Activated naive CD8-positive, alpha-beta T cell treated with anti-CD3 and anti-CD28 coated beads for 36 hours (primary cell): Measurements from ENCODE around the gene SLC44A1. TPM values are rescaled to one million over a fixed set of nuclear protein-coding genes. Genes with fewer than 3 reads are reported as not detected.

ENCODE experiments used
- DNase-seq: peaks from one replicate; pipeline ENCODE4 v3.0.0; 2021
- H3K27ac Mint-ChIP-seq: one replicate; pipeline ENCODE4 v1.8.0; 2022; ENCODE audit warnings: mild to moderate bottlenecking, moderate library complexity, mixed read lengths
- H3K27me3 Mint-ChIP-seq: one replicate; pipeline ENCODE4 v1.8.0; 2022; ENCODE audit warnings: mild to moderate bottlenecking, mixed read lengths
- H3K36me3 Mint-ChIP-seq: one replicate; pipeline ENCODE4 v1.8.0; 2021; ENCODE audit warnings: mild to moderate bottlenecking, mixed read lengths
- H3K4me1 Mint-ChIP-seq: one replicate; pipeline ENCODE4 v1.8.0; 2021; ENCODE audit warnings: mixed read lengths
- H3K4me3 Mint-ChIP-seq: one replicate; pipeline ENCODE4 v1.8.0; 2022; ENCODE audit warnings: mild to moderate bottlenecking, moderate library complexity, mixed read lengths
- H3K9me3 Mint-ChIP-seq: one replicate; pipeline ENCODE4 v1.8.0; 2022; ENCODE audit warnings: mixed read lengths
- total RNA-seq, 2 experiments: library from RNA; stranded (reverse); gene quantifications; one replicate each; pipeline ENCODE4 v1.2.3, GENCODE V29; 2021

Gene SLC44A1
- total RNA-seq, 2 experiments from 2014 or later: 7.4 to 7.5 TPM

DNA sequence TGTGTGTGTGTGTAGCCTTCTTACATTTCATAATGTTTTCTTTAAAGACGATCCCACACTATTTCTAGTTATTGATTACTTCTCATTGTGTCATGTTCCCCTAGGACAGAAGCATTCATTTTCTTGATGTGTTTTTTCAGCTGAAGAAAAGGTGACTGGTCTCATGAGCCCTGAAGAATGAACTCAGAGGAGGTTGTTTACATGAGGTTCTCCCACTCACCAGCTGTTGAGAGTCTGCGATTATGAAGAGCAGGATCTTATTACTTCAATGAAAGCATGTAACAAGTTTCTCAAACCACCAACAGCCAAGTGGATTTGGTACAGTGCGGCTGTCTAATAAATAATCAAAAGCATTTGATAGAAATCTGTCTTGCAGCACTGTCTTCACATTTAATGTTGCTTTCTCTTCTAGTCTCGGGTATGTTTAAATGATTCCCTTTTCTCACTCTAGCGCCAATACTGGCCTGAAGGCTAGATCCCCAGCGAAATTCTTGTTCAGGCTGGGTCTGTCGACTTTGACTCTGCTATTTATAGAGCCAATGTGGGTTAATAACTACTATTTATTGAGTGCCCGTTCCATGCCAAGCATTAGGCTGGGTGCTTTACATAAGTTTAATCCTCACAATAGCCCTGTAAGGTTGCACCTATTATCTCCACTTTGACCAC, 193.8 kb downstream of the SLC44A1 start:
- Mint-ChIP-seq H3K27me3 (no peaks in the 10 kb centered on the region), H3K4me1 (no peaks in the 10 kb centered on the region), H3K36me3 (no peaks in the 10 kb centered on the region), H3K9me3 (no peaks in the 10 kb centered on the region), H3K4me3 (no peak overlapping the region), H3K27ac (no peak overlapping the region)
- DNase-seq: no peak

DNA sequence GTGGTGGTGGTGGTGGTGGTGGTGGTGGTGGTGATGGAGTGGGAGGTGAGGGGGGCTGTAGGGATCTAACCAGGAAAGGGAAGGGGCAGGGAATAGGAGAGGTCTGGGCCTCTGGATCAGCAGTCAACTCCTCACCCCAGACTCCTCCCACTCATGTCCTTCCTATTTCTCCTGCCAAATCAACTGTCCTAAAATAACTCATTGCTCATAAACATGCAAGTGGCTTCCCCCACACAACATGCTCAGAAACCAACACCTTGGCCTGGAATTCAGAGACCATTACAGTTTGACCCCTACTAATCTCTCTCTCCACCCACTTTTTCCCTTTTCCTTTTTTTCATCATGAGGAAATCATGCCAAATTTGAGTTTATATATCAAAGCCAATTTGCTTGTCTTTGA, 195.0 kb downstream of the SLC44A1 start:
- Mint-ChIP-seq H3K27ac (no peak overlapping the region), H3K9me3 (no peaks in the 10 kb centered on the region), H3K4me3 (no peak overlapping the region), H3K27me3 (no peaks in the 10 kb centered on the region), H3K4me1 (no peaks in the 10 kb centered on the region), H3K36me3 (no peaks in the 10 kb centered on the region)
- no peak for DNase-seq

DNA sequence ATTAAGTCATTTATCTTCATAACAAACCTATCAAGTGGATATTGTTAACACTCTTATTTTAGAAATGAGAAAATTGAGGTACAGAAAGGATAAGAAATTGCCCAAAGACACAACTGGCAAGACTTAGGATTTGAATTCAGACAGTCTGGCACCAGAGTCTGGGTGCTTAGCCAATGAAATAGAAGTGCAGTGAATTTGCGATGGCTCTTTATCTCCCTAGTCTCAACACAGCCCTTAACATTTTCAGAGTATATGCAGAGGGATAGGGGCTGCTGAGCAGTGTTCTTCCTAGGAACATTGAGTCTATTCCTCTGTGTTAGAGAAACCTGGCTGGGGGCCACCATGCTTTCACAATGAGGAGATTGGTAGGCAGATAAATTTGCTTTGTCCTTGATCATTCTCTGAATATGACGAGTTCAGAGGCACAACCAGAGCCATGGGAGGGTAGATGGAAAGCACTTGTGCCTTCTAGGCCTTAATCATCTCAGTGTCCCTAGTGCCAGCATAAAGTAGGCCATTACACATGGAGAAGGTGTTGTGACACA, 197.2 kb downstream of the SLC44A1 start:
- DNase-seq: no peak

DNA sequence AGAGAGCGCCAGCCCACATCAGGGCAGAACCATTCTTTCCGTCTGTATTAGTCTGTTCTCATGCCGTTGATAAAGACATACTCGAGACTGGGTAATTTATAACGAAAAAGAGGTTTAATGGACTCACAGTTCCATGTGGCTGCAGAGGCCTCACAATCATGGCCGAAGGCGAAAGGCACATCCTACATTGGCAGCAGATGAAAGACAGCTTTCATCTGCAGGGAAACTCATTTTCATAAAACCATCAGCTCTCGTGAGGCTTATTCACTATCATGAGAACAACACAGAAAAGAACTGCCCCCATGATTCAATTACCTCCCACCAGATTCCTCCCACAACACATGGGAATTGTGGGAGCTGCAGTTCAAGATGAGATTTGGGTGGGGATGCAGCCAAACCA, 198.7 kb downstream of the SLC44A1 start:
- Mint-ChIP-seq H3K36me3 (no peaks in the 10 kb centered on the region), H3K4me3 (no peak overlapping the region), H3K27ac (no peak overlapping the region), H3K27me3 (no peaks in the 10 kb centered on the region), H3K9me3 (no peaks in the 10 kb centered on the region), H3K4me1 (peaks cover 5% of the 10 kb centered on the region)
- DNase-seq: no peak

More for the DNA sequence above, 197.2 kb downstream of the SLC44A1 start:
- Mint-ChIP-seq H3K4me3 (no peak overlapping the region), H3K27ac (no peak overlapping the region), H3K36me3 (no peaks in the 10 kb centered on the region), H3K4me1 (no peaks in the 10 kb centered on the region), H3K27me3 (no peaks in the 10 kb centered on the region), H3K9me3 (no peaks in the 10 kb centered on the region)

DNA sequence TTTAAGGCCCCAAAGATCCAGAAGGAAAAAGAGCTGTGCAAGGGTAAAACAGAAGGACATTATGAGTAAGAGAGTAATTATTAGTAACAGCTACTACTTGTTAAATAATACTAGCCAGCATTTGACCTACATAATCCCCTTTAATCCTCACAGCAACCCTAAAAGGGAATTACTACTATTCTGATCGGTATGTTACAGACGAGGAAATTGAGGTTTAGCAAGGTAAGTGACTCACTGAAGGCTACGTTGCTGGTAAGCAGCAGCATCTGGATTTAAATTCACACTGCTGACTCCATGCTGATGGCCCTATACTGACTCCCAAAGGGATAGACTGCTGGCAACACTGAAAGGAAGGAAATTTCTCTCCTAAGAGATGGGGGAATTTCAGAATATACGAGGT, 199.7 kb downstream of the SLC44A1 start:
- no peak for DNase-seq
- Mint-ChIP-seq H3K36me3 (no peaks in the 10 kb centered on the region), H3K27ac (no peak overlapping the region), H3K4me3 (no peak overlapping the region), H3K27me3 (peaks cover 7% of the 10 kb centered on the region), H3K9me3 (no peaks in the 10 kb centered on the region), H3K4me1 (peaks cover 10% of the 10 kb centered on the region)

DNA sequence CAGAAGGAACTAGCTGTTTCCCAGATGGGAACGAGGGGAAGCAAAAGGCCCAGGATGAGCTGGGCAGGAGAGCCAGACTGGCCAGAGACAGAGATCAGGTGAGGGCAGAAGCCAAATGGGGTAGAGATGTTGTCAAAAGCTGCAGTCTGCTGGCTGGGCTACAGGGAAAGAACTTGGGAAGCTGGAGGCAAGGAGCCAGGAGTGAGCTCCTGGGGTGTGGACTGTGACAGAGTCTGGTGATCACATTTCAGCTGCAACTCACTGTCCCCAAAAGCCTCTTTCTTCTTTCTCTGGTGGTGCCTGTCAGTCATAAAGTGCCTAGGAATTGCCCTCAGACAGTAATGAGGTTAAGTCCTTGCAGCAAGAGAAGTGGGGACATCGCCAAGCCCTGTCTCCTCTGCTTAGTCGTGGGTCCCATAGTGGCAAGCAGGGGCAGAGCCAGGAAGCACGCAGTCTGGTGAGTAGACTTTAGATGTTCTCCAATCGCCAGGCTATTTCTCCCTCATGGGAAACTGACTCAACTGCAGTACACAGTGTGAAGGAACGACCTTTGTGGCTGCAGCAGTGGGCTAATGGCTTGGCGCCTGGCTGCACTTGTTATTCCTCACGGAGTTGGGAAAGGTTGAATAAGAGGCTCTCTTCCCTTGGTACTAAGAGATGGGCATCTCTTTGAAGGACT, 200.9 kb downstream of the SLC44A1 start:
- Mint-ChIP-seq H3K36me3 (no peaks in the 10 kb centered on the region), H3K4me3 (no peak overlapping the region), H3K4me1 (peaks cover 12% of the 10 kb centered on the region), H3K27ac (no peak overlapping the region), H3K9me3 (no peaks in the 10 kb centered on the region), H3K27me3 (peaks cover 9% of the 10 kb centered on the region)
- DNase-seq: no peak

DNA sequence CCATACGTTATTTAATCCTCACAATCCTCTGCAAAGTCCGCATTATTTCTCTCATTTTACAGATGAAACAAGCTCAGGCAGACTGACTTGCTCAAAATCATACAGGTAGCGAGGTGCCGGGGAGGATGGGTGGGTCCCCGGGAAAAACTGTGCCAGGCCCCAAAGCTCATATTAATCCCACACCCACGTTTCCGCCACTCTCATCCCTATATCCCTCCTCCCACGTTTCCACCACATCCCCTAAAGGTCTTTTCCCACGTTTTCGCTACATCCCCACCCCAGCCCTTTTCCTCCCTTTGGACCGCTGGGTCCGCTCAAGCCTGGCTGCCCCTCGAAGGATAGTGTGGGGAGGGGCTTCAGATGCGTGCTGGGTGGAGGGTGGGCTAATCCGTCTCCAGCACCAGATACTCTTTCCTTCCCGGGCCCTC, 202.9 kb downstream of the SLC44A1 start:
- Mint-ChIP-seq H3K36me3 (no peaks in the 10 kb centered on the region), H3K4me1 (peaks cover 12% of the 10 kb centered on the region), H3K4me3 (peak overlapping the region; percentile 81), H3K27ac (peak overlapping the region; percentile 42), H3K27me3 (peaks cover 9% of the 10 kb centered on the region), H3K9me3 (no peaks in the 10 kb centered on the region)
- no peak for DNase-seq

DNA sequence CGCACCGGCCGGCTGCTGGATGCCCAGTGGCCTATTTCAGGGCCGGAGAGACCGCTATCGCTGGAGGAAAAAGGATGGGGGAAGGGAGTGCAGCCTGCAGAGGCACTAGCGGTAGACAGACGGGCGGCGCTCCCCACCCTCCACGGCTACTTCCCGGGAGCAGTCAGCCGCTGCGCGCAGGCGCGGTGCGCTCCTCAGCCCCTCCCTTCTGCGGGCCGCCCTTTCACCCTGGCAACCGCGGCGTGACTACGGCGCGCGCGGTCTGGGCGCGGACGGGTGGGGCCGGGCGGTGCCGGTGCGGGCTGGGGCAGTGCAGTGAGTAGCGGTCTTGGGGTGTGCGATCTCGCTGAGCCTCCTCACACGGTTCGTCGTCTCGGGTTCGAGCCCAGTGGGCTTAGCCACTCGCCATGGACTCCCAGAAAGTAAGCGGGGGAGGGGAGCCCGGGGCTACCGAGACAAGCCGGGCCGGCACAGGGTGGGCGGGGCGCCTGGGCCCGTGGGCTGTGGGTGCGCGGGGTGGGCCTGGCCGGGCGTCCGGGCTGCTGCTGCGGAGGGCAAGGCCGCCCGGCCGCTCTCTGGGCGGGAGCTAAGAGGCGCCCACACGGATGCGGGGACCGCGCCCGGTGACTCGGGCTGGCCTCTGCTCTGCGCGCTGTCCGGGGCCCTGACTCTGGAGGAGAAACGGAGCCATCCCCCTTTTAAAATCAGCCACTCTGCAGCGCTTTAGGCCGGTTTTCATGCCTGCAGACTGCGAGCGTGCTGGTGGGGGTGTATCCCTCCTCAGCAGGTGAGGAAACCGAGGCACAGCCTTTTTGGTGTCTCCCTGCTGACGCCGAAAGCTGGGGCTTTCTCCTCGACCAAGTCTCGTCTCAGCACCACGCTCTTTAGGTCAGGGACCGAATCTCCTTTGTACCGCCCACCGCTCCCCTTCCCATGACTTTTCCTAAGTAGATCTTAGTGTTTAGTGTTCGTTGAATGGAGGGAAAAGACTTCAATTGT, 203.7 kb downstream of the SLC44A1 start, which contains the start of gene FSD1L:
FSD1L (plus strand) TSS at position 221 of the 999 bp plus-strand sequence; CDS start at position 408, 187 bp downstream.
- H3K27me3 Mint-ChIP-seq: peaks cover 9% of the 10 kb centered on the region
- DNase-seq: peak; percentile 90
- no peaks in the 10 kb centered on the region for H3K9me3 Mint-ChIP-seq
- H3K27ac Mint-ChIP-seq: peak within 1 kb of the TSS; percentile 42
- H3K4me1 Mint-ChIP-seq: peaks cover 12% of the 10 kb centered on the region
- H3K36me3 Mint-ChIP-seq: no peaks in the 10 kb centered on the region
- peak within 1 kb of the TSS; percentile 81 for H3K4me3 Mint-ChIP-seq

DNA sequence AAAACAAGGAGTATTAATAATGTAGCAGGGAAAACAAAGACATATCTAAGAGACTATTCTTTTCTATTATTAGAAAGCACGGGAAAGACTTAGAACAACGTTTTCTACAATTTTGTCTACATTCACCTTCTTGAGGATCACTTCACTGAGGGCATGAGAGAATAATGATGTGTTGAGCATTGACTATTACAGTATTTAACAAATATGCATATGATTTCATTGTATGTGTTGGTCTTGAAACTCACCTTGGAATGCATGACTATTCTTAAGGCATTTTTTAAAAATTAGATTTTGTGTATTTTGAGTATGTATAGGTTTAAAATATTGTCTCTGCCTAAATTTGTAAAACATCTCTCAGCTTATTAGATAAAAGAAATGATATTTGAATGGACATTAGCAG, 204.6 kb downstream of the SLC44A1 start:
- Mint-ChIP-seq H3K27me3 (peaks cover 9% of the 10 kb centered on the region), H3K4me3 (peak overlapping the region; percentile 76), H3K36me3 (no peaks in the 10 kb centered on the region), H3K27ac (no peak overlapping the region), H3K9me3 (no peaks in the 10 kb centered on the region), H3K4me1 (peaks cover 12% of the 10 kb centered on the region)
- DNase-seq: no peak

DNA sequence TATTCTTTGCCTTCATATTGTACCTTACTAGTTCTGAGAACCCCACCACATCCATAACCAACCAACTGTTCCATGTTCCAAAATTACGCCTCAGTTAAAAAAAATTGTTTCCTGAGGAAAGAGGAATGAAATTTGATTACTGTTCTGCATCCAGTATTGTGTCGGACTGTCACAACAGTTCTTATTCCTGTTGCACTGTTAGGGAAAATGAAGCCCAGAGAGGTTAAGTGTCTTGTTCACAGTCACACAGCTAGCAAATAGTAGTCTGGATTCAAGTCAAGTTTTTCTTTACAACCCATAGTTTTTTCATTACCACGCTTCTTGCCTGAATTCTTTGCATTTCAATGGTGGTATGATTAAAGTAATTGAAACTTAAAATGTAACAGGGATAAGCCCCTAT, 207.7 kb downstream of the SLC44A1 start:
- peaks cover 15% of the 10 kb centered on the region for H3K27me3 Mint-ChIP-seq
- no peak for DNase-seq
- peaks cover 12% of the 10 kb centered on the region for H3K4me1 Mint-ChIP-seq
- H3K4me3 Mint-ChIP-seq: no peak overlapping the region
- no peaks in the 10 kb centered on the region for H3K9me3 Mint-ChIP-seq
- no peak overlapping the region for H3K27ac Mint-ChIP-seq
- H3K36me3 Mint-ChIP-seq: no peaks in the 10 kb centered on the region

DNA sequence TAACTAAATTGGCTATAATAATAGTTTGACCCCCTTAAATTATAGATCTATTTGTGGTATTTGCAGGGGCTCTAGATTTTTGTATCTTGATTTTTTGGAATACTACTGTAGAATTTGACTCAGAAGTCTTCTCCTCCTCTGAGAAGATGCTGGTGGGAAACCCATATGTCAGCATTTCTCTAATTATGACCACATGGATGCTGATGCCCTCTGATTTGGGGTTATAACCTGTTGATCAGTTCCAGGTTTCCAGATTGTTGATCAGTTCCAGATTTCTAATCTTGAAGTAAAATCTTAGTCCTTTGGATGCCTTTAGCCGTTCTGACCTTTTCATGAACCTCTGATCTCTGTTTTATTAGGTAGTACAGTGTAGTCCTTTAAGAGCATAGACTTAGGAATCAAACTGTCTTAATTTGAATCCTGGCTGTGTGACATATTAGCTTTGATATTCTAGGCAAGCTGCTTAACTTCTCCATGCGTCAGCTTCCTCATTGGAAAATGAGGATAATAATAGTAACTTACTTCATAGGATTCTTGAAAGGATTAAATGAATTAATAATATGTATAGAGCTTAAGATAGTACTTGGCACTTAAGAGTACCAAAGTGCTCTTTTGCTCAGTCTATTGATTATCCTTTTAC, 211.5 kb downstream of the SLC44A1 start:
- DNase-seq: no peak
- Mint-ChIP-seq H3K9me3 (peaks cover 4% of the 10 kb centered on the region), H3K27me3 (peaks cover 6% of the 10 kb centered on the region), H3K4me1 (no peaks in the 10 kb centered on the region), H3K27ac (no peak overlapping the region), H3K36me3 (peaks cover 9% of the 10 kb centered on the region), H3K4me3 (no peak overlapping the region)

DNA sequence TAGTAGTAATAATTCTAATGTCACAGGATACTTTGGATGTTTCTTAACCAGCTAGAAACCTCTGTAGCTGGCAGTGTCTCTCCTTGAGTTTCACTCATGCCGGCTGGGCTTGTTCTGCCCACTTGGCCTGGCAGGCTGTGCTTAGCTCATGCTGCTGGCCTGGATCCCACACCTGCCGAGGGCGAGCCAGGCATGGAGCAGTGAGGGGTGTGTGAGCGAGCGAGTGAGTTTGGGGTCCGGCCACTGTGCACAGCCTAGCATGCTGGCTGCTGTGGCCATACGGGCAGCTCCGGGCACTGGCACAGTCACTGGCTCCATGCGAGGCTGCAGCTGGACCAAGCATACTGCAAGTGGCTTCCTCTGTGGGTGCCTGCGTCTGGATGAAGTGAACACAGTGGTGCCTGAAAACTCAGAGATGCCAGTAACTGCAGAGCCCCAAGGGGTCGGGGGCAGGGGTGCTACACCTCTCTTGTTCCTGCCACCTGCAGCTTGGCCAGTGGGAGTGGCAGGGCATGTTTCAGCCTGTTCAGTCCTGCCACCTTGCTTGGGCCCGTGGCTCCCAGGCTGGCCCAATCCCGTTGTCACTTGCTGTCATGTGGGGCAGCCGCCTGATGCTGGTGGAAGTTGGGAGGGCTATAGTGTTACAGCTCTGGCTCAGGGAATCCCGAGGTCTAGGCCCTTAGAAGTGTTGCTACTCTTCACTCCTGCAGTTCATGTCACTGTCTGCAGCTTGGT, 213.3 kb downstream of the SLC44A1 start:
- H3K27ac Mint-ChIP-seq: no peak overlapping the region
- peaks cover 9% of the 10 kb centered on the region for H3K36me3 Mint-ChIP-seq
- peaks cover 6% of the 10 kb centered on the region for H3K27me3 Mint-ChIP-seq
- H3K4me1 Mint-ChIP-seq: no peaks in the 10 kb centered on the region
- no peak for DNase-seq
- H3K9me3 Mint-ChIP-seq: peaks cover 4% of the 10 kb centered on the region
- no peak overlapping the region for H3K4me3 Mint-ChIP-seq

DNA sequence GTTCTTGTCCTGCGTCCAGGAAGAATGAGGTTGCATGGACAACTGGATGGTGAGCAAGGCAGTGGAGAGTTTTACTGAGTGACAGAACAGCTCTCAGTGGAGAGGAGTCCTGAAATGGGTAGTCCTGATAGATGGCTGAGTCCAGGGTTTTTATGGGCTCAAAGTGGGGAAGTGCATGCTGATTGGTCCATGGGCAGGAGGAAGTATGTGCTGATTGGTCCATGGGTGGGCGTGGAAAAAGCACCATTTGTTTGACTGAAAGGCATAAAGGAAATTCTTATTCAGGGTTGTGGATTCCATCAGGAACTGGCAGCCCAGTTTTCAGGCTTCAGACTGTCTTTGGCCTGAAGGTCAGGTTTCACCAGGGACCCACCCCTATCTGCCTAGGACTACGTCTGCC, 214.0 kb downstream of the SLC44A1 start:
- peaks cover 6% of the 10 kb centered on the region for H3K27me3 Mint-ChIP-seq
- no peaks in the 10 kb centered on the region for H3K4me1 Mint-ChIP-seq
- no peak overlapping the region for H3K4me3 Mint-ChIP-seq
- no peak overlapping the region for H3K27ac Mint-ChIP-seq
- DNase-seq: no peak
- H3K9me3 Mint-ChIP-seq: peaks cover 4% of the 10 kb centered on the region
- peaks cover 9% of the 10 kb centered on the region for H3K36me3 Mint-ChIP-seq

DNA sequence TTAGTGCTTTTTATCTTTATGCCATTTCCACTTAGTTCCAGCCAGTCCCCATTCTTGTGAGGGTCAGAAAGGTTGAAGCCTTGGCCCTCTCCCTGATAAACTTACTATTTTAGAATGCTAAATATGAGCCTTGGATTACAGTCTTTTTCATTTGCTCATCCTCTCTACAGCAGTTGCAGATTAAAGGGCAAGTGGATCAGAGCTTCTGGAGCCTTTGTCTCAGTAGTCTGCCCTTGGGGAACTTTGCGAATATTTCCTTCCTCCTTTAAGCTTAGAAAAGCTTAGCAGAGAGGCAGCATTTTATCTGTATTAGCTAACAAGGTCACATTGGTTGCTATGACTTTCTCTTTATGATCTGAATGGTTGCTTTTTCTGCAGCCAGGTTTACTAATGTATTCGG, 214.9 kb downstream of the SLC44A1 start:
- Mint-ChIP-seq H3K4me1 (no peaks in the 10 kb centered on the region), H3K27ac (no peak overlapping the region), H3K9me3 (peaks cover 4% of the 10 kb centered on the region), H3K4me3 (no peak overlapping the region), H3K27me3 (peaks cover 6% of the 10 kb centered on the region), H3K36me3 (peaks cover 9% of the 10 kb centered on the region)
- no peak for DNase-seq
